ENCODE results near the gene POLR2F. TPM values are rescaled to one million over a fixed set of nuclear protein-coding genes. Genes with fewer than 3 reads are reported as not detected.

Gene POLR2F
- total RNA-seq, 2 donors from 2014 or later, result 52.5 to 110 TPM

GRCh38 chr22:37930952-37931440 is 22.5 kb upstream of the POLR2F start:
- DNase-seq, result no peak
- Histone ChIP-seq H3K27me3 (no peaks in the 10 kb centered on the region), H3K4me3 (no peak overlapping the region), H3K4me1 (peaks cover 4% of the 10 kb centered on the region), H3K27ac (no peak overlapping the region), H3K36me3 (peaks cover 5% of the 10 kb centered on the region), H3K9ac (ENCODE audit: low read depth in 2 of 2, low read length in 2 of 2) (no peak overlapping the region), H3K9me3 (no peaks in the 10 kb centered on the region)
- intact Hi-C loops (cut with DNase I), result no loop called here
- TF ChIP-seq, protein P1, sequence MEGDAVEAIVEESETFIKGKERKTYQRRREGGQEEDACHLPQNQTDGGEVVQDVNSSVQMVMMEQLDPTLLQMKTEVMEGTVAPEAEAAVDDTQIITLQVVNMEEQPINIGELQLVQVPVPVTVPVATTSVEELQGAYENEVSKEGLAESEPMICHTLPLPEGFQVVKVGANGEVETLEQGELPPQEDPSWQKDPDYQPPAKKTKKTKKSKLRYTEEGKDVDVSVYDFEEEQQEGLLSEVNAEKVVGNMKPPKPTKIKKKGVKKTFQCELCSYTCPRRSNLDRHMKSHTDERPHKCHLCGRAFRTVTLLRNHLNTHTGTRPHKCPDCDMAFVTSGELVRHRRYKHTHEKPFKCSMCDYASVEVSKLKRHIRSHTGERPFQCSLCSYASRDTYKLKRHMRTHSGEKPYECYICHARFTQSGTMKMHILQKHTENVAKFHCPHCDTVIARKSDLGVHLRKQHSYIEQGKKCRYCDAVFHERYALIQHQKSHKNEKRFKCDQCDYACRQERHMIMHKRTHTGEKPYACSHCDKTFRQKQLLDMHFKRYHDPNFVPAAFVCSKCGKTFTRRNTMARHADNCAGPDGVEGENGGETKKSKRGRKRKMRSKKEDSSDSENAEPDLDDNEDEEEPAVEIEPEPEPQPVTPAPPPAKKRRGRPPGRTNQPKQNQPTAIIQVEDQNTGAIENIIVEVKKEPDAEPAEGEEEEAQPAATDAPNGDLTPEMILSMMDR (IDR thresholded peaks at IDR 0.05), result peak; percentile 6

DNA sequence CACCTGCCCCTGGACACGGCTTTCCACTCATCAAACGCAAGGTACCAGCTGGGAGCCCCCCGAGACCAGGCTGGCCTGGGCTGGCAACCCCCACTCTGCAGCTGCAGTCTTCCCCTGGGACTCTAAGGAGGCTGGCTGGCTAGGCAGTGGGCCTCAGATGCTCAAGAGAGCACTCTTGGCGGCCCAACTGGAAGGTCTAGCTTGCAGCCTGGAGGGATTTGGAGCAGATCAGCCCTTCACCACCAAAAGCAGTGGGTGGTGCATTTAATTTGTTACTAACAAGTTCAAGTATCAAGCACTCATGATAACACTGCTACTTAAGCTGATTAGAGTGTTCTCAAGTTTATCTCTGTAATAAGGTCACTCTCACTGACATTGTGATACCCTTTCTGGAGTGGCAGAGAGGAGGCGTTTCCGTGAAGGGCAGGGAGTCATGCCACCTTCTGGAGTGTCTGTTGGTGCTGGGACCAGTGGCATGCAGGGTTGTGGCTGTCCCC is 21.6 kb upstream of the POLR2F start:
- Histone ChIP-seq H3K27me3 (no peaks in the 10 kb centered on the region), H3K9ac (ENCODE audit: low read depth in 2 of 2, low read length in 2 of 2) (no peak overlapping the region), H3K4me3 (no peak overlapping the region), H3K4me1 (peaks cover 4% of the 10 kb centered on the region), H3K27ac (no peak overlapping the region), H3K9me3 (no peaks in the 10 kb centered on the region), H3K36me3 (no peaks in the 10 kb centered on the region)
- TF ChIP-seq, protein P1 (IDR thresholded peaks at IDR 0.05), result no peak
- no peak for DNase-seq
- intact Hi-C loops (cut with DNase I), result no loop called here

DNA sequence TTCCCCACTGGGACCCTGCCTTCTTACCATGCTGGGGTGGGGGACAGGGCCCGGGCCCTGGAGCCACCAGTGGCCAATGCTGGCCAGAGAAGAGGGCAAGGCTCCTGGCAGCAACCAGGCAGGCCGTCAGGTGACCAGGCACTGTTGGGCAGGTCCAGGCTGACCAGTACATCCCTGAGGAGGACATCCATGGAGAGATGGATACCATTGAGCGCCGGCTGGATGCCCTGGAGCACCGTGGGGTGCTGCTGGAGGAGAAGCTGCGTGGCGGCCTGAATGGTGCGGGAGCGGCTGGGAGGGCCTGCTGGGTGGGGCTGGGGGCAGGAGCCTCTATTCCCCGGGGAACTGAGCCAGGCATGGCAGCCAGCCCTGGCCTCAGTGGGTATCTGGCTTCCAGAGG is 21.1 kb upstream of the POLR2F start:
- Histone ChIP-seq H3K4me1 (peaks cover 4% of the 10 kb centered on the region), H3K4me3 (no peak overlapping the region), H3K9ac (ENCODE audit: low read depth in 2 of 2, low read length in 2 of 2) (no peak overlapping the region), H3K36me3 (no peaks in the 10 kb centered on the region), H3K27ac (no peak overlapping the region), H3K9me3 (no peaks in the 10 kb centered on the region), H3K27me3 (no peaks in the 10 kb centered on the region)
- no peak for DNase-seq
- intact Hi-C loops (cut with DNase I), result no loop called here
- TF ChIP-seq, protein P1 (IDR thresholded peaks at IDR 0.05), result no peak

GRCh38 chr22:37932821-37933578 is 20.5 kb upstream of the POLR2F start:
- DNase-seq, result no peak
- H3K4me3 ChIP-seq, result no peak overlapping the region
- H3K4me1 ChIP-seq, result peaks cover 4% of the 10 kb centered on the region
- no peaks in the 10 kb centered on the region for H3K36me3 ChIP-seq
- TF ChIP-seq, protein P1 (IDR thresholded peaks at IDR 0.05), result no peak
- H3K27me3 ChIP-seq, result no peaks in the 10 kb centered on the region
- intact Hi-C loops (cut with DNase I), result no loop called here
- no peaks in the 10 kb centered on the region for H3K9me3 ChIP-seq
- H3K27ac ChIP-seq, result peak overlapping the region; percentile 57
- peak overlapping the region in 1 of 2 donors; percentile 28 for H3K9ac ChIP-seq (ENCODE audit: low read depth in 2 of 2, low read length in 2 of 2)

- Histone ChIP-seq H3K27me3 (no peaks in the 10 kb centered on the region), H3K27ac (peak overlapping the region; percentile 57), H3K9me3 (no peaks in the 10 kb centered on the region), H3K9ac (ENCODE audit: low read depth in 2 of 2, low read length in 2 of 2) (peak overlapping the region in 1 of 2 donors; percentile 51), H3K4me3 (no peak overlapping the region), H3K36me3 (no peaks in the 10 kb centered on the region), H3K4me1 (peaks cover 4% of the 10 kb centered on the region)
- intact Hi-C loops (cut with DNase I), result no loop called here
- peak; percentile 91 for DNase-seq
- TF ChIP-seq, protein P1 (IDR thresholded peaks at IDR 0.05), result peak; percentile 99
Observed at GRCh38 chr22:37933711-37934376, 19.7 kb upstream of the POLR2F start.

Measured in colonic mucosa (tissue), 4 donors.